GM23338 (cell line): ENCODE data around the gene CNN2. TPM values are rescaled to one million over a fixed set of nuclear protein-coding genes. Genes with fewer than 3 reads are reported as not detected.
A peak's percentile ranks its signal among the peaks of the same experiment; 100 is the strongest.

ENCODE experiments used
- ATAC-seq: fragments of 200-7000 bp; cut with Tn5 transposase; 3 replicates; pipeline ENCODE4 v1.9.1; 2020
- DNase-seq: peaks from one replicate; pipeline ENCODE4 v3.0.0-alpha.2; 2015; ENCODE audit warnings: low spot score
- H2AFZ ChIP-seq: fragments of 200-600 bp; sonication (generic); 2 replicates; pipeline ENCODE4 v1.8.0; 2016; ENCODE audit warnings: antibody characterized with exemption, mild to moderate bottlenecking, moderate library complexity
- H3F3A ChIP-seq: fragments of 200-600 bp; sonication (generic); replicated peaks from 2 replicates; pipeline ENCODE4 v1.8.0; 2017; ENCODE audit warnings: antibody characterized with exemption, mixed run types, low read depth
- H3K27ac ChIP-seq: fragments of 200-600 bp; sonication (generic); 2 replicates; pipeline ENCODE4 v1.6.1; 2016; ENCODE audit warnings: low read depth
- H3K27me3 ChIP-seq: fragments of 200-600 bp; sonication (generic); 2 replicates; pipeline ENCODE4 v1.8.0; 2016; ENCODE audit warnings: mild to moderate bottlenecking, mixed run types, moderate library complexity; ENCODE audit not compliant: insufficient read depth
- H3K36me3 ChIP-seq: fragments of 200-600 bp; sonication (generic); 2 replicates; pipeline ENCODE4 v1.8.0; 2016; ENCODE audit warnings: mild to moderate bottlenecking; ENCODE audit not compliant: insufficient read depth
- H3K4me1 ChIP-seq: fragments of 200-600 bp; sonication (generic); 2 replicates; pipeline ENCODE4 v1.8.0; 2016; ENCODE audit warnings: mild to moderate bottlenecking, moderate library complexity; ENCODE audit not compliant: insufficient read depth
- H3K4me2 ChIP-seq: fragments of 200-600 bp; sonication (generic); 2 replicates; pipeline ENCODE4 v1.7.1; 2017; ENCODE audit warnings: mixed run types
- H3K4me3 ChIP-seq: fragments of 200-600 bp; sonication (generic); 2 replicates; pipeline ENCODE4 v1.6.1; 2016; ENCODE audit warnings: mixed run types
- H3K79me2 ChIP-seq: fragments of 200-600 bp; sonication (generic); replicated peaks from 2 replicates; pipeline ENCODE4 v1.8.0; 2017; ENCODE audit warnings: mild to moderate bottlenecking; ENCODE audit not compliant: insufficient read depth
- H3K9me2 ChIP-seq: fragments of 200-600 bp; sonication (generic); 2 replicates; pipeline ENCODE4 v1.8.0; 2017; ENCODE audit not compliant: insufficient read depth
- H4K20me1 ChIP-seq: fragments of 200-600 bp; sonication (generic); replicated peaks from 2 replicates; pipeline ENCODE4 v1.8.0; 2017; ENCODE audit warnings: mild to moderate bottlenecking; ENCODE audit not compliant: insufficient read depth
- H3K27ac Mint-ChIP-seq: 2 replicates; pipeline ENCODE4 v1.8.0; 2020; ENCODE audit warnings: inconsistent platforms, mild to moderate bottlenecking, moderate library complexity, mixed read lengths
- H3K27me3 Mint-ChIP-seq: 3 replicates; pipeline ENCODE4 v1.8.0; 2022; ENCODE audit warnings: low read depth, mild to moderate bottlenecking, moderate library complexity, mixed read lengths, inconsistent platforms; ENCODE audit not compliant: insufficient read depth, poor library complexity
- H3K36me3 Mint-ChIP-seq: 3 replicates; pipeline ENCODE4 v1.8.0; 2021; ENCODE audit warnings: low read depth, mild to moderate bottlenecking, inconsistent platforms, moderate library complexity, mixed read lengths
- H3K4me1 Mint-ChIP-seq: 3 replicates; pipeline ENCODE4 v1.8.0; 2020; ENCODE audit warnings: mild to moderate bottlenecking, inconsistent platforms, mixed read lengths
- H3K4me3 Mint-ChIP-seq: 3 replicates; pipeline ENCODE4 v1.8.0; 2021; ENCODE audit warnings: moderate library complexity, mild to moderate bottlenecking, inconsistent platforms, mixed read lengths
- H3K9me3 Mint-ChIP-seq: 3 replicates; pipeline ENCODE4 v1.8.0; 2020; ENCODE audit warnings: moderate library complexity, mild to moderate bottlenecking, inconsistent platforms, mixed read lengths
- CREB1 ChIP-seq: fragments of 250-450 bp; sonication (Bioruptor Pico); IDR thresholded peaks from 2 replicates; pipeline ENCODE4 v1.5.0; 2020; ENCODE audit warnings: low read depth, mild to moderate bottlenecking, moderate library complexity
- EZH2phosphoT487 ChIP-seq: fragments of 200-600 bp; sonication (generic); IDR thresholded peaks from one replicate; pipeline ENCODE4 v1.8.1; 2018; ENCODE audit warnings: antibody characterized with exemption; ENCODE audit not compliant: unreplicated experiment
- NANOG ChIP-seq: IDR thresholded peaks from 2 replicates; pipeline ENCODE4 v1.6.1; 2016; ENCODE audit warnings: antibody characterized with exemption, borderline replicate concordance
- POLR2AphosphoS5 ChIP-seq: IDR thresholded peaks from 2 replicates; pipeline ENCODE4 v1.6.1; 2016; ENCODE audit warnings: antibody characterized with exemption, low read depth
- STAT1 ChIP-seq: IDR thresholded peaks from one replicate; pipeline ENCODE4 v1.6.1; 2016; ENCODE audit warnings: antibody characterized with exemption; ENCODE audit not compliant: unreplicated experiment
- ZNF114 ChIP-seq: fragments of 250-450 bp; sonication (Bioruptor Pico); IDR thresholded peaks from 2 replicates; pipeline ENCODE4 v1.5.0; 2020; ENCODE audit warnings: mild to moderate bottlenecking, moderate library complexity
- ZNF331 ChIP-seq: fragments of 250-450 bp; sonication (Bioruptor Pico); IDR thresholded peaks from 2 replicates; pipeline ENCODE4 v1.5.0; 2020; ENCODE audit warnings: low read depth, mild to moderate bottlenecking, moderate library complexity
- polyA plus RNA-seq: library from polyadenylated mRNA; unstranded; fragments of >200 nt; fragmentation: Nextera tagmentation; extraction: Ambion mirVana; gene quantifications from 2 replicates; pipeline ENCODE4 v1.2.1, GENCODE V29; 2016
- total RNA-seq: library from RNA; depleted of rRNA; stranded (reverse); fragments of >200 nt; shearing (Covaris generic); gene quantifications from 2 replicates; pipeline ENCODE4 v1.2.3, GENCODE V29; 2014
- TF ChIP-seq, protein P1 (sequence below): IDR thresholded peaks from 2 replicates; pipeline ENCODE4 v1.6.1; 2016; ENCODE audit warnings: antibody characterized with exemption
- TF ChIP-seq, protein P2 (sequence below): IDR thresholded peaks from one replicate; pipeline ENCODE4 v1.6.1; 2018; ENCODE audit warnings: antibody characterized with exemption; ENCODE audit not compliant: unreplicated experiment
- TF ChIP-seq, protein P3 (sequence below): fragments of 250-450 bp; sonication (Bioruptor Pico); IDR thresholded peaks from 2 replicates; pipeline ENCODE4 v1.5.0; 2020; ENCODE audit warnings: mild to moderate bottlenecking, moderate library complexity

CNN2 gene
- total and polyA plus RNA-seq, 2 experiments from 2014 or later = 330 to 392 TPM

DNA sequence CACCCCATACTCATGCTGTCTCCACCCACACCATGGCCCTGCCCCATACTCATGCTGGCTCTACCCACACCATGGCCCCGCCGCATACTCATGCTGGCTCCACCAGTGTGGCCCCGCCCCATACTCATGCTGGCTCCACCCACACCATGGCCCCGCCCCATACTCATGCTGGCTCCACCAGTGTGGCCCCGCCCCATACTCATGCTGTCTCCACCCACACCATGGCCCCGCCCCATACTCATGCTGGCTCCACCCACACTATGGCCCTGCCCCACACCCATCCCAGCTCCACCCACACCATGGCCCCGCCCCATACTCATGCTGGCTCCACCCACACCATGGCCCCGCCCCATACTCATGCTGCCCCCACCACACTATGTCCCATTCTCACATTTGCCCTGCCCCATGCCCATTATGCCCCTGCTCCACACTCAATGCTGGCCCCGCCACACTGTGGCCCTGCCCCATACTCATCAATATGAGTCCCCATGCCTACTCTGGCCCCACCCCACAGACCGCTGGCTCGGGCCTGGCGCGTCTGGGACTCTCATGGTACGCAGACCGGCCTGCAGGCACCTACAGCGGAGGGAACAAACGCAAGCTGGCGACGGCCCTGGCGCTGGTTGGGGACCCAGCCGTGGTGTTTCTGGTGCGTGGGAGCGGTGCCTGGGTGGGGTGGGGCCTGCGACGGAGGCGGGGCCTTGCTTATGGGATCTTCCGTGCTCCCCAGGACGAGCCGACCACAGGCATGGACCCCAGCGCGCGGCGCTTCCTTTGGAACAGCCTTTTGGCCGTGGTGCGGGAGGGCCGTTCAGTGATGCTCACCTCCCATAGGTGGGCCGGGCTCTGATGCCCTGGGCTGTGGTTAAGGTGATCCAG lies 36.9 kb downstream of the CNN2 start:
- peaks cover 19% of the 10 kb centered on the region for H3K27me3 Mint-ChIP-seq
- DNase-seq = peak; percentile 43

DNA sequence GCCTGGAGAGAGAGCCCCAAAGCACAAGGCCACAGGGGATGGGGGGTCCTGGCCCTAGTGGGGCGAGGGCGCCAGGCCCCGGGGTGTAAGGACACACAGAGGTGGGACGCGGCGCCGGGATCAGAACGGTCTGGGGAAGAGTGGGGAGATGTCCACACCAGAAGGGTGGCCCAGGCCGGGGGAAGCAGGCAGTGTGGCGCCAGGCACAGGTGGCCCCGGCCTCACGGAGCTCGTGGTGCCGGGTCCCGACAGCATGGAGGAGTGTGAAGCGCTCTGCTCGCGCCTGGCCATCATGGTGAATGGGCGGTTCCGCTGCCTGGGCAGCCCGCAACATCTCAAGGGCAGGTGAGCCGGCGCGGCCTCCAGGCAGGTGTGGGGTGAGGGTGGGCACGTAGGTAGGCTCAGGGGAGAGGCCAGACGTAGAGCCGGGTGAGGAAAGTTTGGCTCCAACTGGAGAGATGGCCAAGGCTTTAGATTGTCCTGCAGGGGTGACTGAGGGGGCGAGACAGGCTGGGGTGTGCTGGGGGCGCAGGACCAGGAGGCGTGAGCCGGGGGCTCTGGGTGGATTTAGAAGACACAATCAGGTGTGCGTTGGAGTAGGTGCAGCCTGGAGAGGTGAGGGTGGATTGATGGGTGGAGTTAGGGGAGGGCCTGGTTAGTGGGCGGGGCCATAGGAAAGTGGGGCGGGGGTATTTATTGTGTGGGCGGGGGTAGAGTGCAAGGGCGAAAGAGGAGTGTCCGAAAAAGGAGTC lies 37.7 kb downstream of the CNN2 start:
- peaks cover 24% of the 10 kb centered on the region for H3K27me3 Mint-ChIP-seq
- DNase-seq = peak; percentile 82
- H3K4me3 Mint-ChIP-seq = peak overlapping the region; percentile 66
- no peaks in the 10 kb centered on the region for H3K9me2 ChIP-seq
- no peaks in the 10 kb centered on the region for H3K79me2 ChIP-seq
- ATAC-seq = peak; percentile 46
- H3F3A ChIP-seq = peaks cover 18% of the 10 kb centered on the region
- no peak overlapping the region; the same call in 1 of the 2 replicates for H2AFZ ChIP-seq
- peaks cover 8% of the 10 kb centered on the region; the same call in 1 of the 2 replicates for H3K4me1 ChIP-seq
- peaks cover 13% of the 10 kb centered on the region; the same call in 2 of the 3 replicates for H3K9me3 Mint-ChIP-seq
- no peaks in the 10 kb centered on the region for H3K36me3 ChIP-seq
- H3K27ac ChIP-seq = no peak overlapping the region; the same call in 1 of the 2 replicates
- peaks cover 14% of the 10 kb centered on the region for H3K27me3 ChIP-seq
- peaks cover 5% of the 10 kb centered on the region; the same call in 2 of the 3 replicates for H3K36me3 Mint-ChIP-seq
- H4K20me1 ChIP-seq = no peaks in the 10 kb centered on the region
- peak overlapping the region; percentile 60 for H3K4me3 ChIP-seq
- peaks cover 21% of the 10 kb centered on the region for H3K4me1 Mint-ChIP-seq
- H3K4me2 ChIP-seq = peak overlapping the region; percentile 85
- no peak overlapping the region for H3K27ac Mint-ChIP-seq
- TF ChIP-seq CREB1 (no peak), ZNF114 (CRISPR knock-in tag) (no peak), EZH2phosphoT487 (no peak)
- TF ChIP-seq, protein P1, sequence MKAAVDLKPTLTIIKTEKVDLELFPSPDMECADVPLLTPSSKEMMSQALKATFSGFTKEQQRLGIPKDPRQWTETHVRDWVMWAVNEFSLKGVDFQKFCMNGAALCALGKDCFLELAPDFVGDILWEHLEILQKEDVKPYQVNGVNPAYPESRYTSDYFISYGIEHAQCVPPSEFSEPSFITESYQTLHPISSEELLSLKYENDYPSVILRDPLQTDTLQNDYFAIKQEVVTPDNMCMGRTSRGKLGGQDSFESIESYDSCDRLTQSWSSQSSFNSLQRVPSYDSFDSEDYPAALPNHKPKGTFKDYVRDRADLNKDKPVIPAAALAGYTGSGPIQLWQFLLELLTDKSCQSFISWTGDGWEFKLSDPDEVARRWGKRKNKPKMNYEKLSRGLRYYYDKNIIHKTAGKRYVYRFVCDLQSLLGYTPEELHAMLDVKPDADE = no peak
- TF ChIP-seq, protein P2, sequence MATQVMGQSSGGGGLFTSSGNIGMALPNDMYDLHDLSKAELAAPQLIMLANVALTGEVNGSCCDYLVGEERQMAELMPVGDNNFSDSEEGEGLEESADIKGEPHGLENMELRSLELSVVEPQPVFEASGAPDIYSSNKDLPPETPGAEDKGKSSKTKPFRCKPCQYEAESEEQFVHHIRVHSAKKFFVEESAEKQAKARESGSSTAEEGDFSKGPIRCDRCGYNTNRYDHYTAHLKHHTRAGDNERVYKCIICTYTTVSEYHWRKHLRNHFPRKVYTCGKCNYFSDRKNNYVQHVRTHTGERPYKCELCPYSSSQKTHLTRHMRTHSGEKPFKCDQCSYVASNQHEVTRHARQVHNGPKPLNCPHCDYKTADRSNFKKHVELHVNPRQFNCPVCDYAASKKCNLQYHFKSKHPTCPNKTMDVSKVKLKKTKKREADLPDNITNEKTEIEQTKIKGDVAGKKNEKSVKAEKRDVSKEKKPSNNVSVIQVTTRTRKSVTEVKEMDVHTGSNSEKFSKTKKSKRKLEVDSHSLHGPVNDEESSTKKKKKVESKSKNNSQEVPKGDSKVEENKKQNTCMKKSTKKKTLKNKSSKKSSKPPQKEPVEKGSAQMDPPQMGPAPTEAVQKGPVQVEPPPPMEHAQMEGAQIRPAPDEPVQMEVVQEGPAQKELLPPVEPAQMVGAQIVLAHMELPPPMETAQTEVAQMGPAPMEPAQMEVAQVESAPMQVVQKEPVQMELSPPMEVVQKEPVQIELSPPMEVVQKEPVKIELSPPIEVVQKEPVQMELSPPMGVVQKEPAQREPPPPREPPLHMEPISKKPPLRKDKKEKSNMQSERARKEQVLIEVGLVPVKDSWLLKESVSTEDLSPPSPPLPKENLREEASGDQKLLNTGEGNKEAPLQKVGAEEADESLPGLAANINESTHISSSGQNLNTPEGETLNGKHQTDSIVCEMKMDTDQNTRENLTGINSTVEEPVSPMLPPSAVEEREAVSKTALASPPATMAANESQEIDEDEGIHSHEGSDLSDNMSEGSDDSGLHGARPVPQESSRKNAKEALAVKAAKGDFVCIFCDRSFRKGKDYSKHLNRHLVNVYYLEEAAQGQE = no peak
- TF ChIP-seq, protein P3, sequence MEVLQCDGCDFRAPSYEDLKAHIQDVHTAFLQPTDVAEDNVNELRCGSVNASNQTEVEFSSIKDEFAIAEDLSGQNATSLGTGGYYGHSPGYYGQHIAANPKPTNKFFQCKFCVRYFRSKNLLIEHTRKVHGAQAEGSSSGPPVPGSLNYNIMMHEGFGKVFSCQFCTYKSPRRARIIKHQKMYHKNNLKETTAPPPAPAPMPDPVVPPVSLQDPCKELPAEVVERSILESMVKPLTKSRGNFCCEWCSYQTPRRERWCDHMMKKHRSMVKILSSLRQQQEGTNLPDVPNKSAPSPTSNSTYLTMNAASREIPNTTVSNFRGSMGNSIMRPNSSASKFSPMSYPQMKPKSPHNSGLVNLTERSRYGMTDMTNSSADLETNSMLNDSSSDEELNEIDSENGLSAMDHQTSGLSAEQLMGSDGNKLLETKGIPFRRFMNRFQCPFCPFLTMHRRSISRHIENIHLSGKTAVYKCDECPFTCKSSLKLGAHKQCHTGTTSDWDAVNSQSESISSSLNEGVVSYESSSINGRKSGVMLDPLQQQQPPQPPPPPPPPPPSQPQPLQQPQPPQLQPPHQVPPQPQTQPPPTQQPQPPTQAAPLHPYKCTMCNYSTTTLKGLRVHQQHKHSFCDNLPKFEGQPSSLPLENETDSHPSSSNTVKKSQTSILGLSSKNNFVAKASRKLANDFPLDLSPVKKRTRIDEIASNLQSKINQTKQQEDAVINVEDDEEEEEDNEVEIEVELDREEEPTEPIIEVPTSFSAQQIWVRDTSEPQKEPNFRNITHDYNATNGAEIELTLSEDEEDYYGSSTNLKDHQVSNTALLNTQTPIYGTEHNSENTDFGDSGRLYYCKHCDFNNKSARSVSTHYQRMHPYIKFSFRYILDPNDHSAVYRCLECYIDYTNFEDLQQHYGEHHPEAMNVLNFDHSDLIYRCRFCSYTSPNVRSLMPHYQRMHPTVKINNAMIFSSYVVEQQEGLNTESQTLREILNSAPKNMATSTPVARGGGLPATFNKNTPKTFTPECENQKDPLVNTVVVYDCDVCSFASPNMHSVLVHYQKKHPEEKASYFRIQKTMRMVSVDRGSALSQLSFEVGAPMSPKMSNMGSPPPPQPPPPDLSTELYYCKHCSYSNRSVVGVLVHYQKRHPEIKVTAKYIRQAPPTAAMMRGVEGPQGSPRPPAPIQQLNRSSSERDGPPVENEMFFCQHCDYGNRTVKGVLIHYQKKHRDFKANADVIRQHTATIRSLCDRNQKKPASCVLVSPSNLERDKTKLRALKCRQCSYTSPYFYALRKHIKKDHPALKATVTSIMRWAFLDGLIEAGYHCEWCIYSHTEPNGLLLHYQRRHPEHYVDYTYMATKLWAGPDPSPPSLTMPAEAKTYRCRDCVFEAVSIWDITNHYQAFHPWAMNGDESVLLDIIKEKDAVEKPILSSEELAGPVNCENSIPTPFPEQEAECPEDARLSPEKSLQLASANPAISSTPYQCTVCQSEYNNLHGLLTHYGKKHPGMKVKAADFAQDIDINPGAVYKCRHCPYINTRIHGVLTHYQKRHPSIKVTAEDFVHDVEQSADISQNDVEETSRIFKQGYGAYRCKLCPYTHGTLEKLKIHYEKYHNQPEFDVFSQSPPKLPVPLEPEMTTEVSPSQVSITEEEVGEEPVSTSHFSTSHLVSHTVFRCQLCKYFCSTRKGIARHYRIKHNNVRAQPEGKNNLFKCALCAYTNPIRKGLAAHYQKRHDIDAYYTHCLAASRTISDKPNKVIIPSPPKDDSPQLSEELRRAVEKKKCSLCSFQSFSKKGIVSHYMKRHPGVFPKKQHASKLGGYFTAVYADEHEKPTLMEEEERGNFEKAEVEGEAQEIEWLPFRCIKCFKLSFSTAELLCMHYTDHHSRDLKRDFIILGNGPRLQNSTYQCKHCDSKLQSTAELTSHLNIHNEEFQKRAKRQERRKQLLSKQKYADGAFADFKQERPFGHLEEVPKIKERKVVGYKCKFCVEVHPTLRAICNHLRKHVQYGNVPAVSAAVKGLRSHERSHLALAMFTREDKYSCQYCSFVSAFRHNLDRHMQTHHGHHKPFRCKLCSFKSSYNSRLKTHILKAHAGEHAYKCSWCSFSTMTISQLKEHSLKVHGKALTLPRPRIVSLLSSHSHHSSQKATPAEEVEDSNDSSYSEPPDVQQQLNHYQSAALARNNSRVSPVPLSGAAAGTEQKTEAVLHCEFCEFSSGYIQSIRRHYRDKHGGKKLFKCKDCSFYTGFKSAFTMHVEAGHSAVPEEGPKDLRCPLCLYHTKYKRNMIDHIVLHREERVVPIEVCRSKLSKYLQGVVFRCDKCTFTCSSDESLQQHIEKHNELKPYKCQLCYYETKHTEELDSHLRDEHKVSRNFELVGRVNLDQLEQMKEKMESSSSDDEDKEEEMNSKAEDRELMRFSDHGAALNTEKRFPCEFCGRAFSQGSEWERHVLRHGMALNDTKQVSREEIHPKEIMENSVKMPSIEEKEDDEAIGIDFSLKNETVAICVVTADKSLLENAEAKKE = no peak

More for the DNA sequence above, 36.9 kb downstream of the CNN2 start:
- no peak overlapping the region; the same call in 1 of the 2 replicates for H3K27ac ChIP-seq
- Mint-ChIP-seq H3K9me3 (peaks cover 15% of the 10 kb centered on the region; the same call in 2 of the 3 replicates), H3K27ac (no peak overlapping the region), H3K4me3 (peak overlapping the region; percentile 41; the same call in 1 of the 3 replicates), H3K4me1 (peaks cover 17% of the 10 kb centered on the region), H3K36me3 (peaks cover 8% of the 10 kb centered on the region; the same call in 2 of the 3 replicates)
- H3K27me3 ChIP-seq = peaks cover 14% of the 10 kb centered on the region
- H3K79me2 ChIP-seq = no peaks in the 10 kb centered on the region
- no peak overlapping the region for H2AFZ ChIP-seq
- no peaks in the 10 kb centered on the region for H4K20me1 ChIP-seq
- H3K9me2 ChIP-seq = no peaks in the 10 kb centered on the region
- H3K36me3 ChIP-seq = peaks cover 5% of the 10 kb centered on the region; the same call in 1 of the 2 replicates
- no peak for TF ChIP-seq NANOG
- no peak for TF ChIP-seq POLR2AphosphoS5
- TF ChIP-seq ZNF331 (CRISPR knock-in tag) = no peak
- TF ChIP-seq STAT1 = no peak
- H3K4me3 ChIP-seq = no peak overlapping the region
- peaks cover 8% of the 10 kb centered on the region; the same call in 1 of the 2 replicates for H3K4me1 ChIP-seq
- H3K4me2 ChIP-seq = no peak overlapping the region
- peaks cover 18% of the 10 kb centered on the region for H3F3A ChIP-seq
- no peak for ATAC-seq
